ENCODE measurements around the gene MAGEB1.

The MAGEB1 gene

DNA sequence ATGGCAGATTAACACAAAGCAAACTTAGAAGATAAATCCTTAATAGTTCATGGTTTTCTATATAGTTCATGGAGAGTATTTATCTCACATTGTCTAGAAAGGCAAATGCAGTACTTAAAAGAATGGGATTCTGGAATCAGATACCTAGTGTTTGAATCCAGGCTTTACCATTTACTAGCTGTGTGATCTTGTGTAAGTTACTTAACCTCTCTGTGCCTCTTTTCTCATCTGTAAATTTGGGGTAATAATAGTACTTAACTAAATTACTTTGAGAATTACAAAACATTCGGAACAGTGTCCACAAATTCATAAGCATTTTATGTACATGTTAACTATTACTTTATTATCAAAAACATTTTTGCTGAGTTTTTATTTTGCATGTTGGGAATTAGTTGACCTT, 15.8 kb downstream of the MAGEB1 start:
- Histone ChIP-seq H3K9me3 (ENCODE audit: control insufficient read depth, insufficient read depth, low read length) (no peaks in the 10 kb centered on the region), H3K4me1 (ENCODE audit: insufficient read depth, low read length) (no peaks in the 10 kb centered on the region), H3K36me3 (ENCODE audit: insufficient read depth, low read length) (no peaks in the 10 kb centered on the region), H3K9ac (ENCODE audit: low read depth, low read length) (no peak overlapping the region)

DNA sequence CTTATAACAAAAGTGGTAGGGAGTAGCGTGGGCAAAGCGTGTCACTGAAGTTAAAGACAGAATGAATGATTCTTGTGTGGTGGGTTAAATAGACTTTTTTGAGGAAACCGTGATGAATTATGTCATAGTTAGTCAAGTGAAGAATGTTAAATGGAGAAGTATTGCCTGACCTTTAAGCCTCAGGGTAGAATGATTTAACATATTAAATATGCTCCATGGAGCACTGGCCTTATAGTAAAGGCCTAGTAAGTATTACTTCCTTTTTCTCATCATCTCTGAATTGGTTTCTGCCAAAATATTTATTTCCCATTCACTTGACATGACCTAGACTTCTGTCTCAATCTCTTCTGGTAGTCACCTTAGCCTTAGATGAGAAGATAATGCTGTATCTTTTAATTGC, 23.7 kb downstream of the MAGEB1 start:
- no peaks in the 10 kb centered on the region for H3K9me3 ChIP-seq (ENCODE audit: control insufficient read depth, insufficient read depth, low read length)
- H3K9ac ChIP-seq (ENCODE audit: low read depth, low read length) = no peak overlapping the region
- no peaks in the 10 kb centered on the region for H3K36me3 ChIP-seq (ENCODE audit: insufficient read depth, low read length)
- no peaks in the 10 kb centered on the region for H3K4me1 ChIP-seq (ENCODE audit: insufficient read depth, low read length)

DNA sequence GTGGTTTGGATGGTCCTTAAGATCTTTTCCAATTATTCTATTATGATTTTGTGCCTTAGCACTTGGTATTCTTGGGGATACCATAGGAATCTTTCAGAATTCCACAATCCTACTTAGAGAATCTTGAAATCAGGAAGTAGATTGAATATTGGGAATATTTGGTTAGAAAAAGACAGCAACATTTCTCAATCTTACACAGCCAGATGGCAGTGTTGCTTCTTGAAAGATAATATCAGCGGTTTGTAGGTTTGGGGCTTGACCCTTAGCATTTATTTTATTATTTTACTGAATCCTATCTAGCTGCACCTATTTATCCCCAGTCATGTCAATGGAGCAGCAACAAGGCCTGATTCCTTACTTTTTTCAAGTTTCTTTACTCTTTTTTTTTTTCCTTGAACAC, 28.6 kb downstream of the MAGEB1 start:
- H3K36me3 ChIP-seq (ENCODE audit: insufficient read depth, low read length) = no peaks in the 10 kb centered on the region
- H3K9me3 ChIP-seq (ENCODE audit: control insufficient read depth, insufficient read depth, low read length) = no peaks in the 10 kb centered on the region
- H3K9ac ChIP-seq (ENCODE audit: low read depth, low read length) = no peak overlapping the region
- H3K4me1 ChIP-seq (ENCODE audit: insufficient read depth, low read length) = no peaks in the 10 kb centered on the region

DNA sequence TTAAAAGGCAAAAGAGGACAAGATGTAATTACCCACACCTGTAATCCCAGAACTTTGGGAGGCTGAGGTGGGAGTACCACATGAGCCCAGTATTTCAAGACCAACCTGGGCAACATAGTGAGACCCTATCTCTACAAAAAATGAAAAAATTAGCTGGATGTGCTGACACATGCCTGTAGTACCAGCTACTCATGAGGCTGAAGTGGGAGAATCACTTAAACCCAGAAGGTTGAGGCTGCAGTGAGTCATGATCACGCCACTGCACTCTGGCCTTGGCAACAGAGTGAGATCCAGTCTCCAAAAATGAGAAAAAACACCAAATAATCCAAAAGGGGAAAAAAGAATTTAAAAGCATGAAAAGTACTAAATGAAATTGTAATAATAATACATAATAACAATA, 31.4 kb downstream of the MAGEB1 start:
- H3K36me3 ChIP-seq (ENCODE audit: insufficient read depth, low read length) = no peaks in the 10 kb centered on the region
- H3K4me1 ChIP-seq (ENCODE audit: insufficient read depth, low read length) = peaks cover 5% of the 10 kb centered on the region; the same call in 1 of the 2 replicates
- H3K9ac ChIP-seq (ENCODE audit: low read depth, low read length) = no peak overlapping the region
- H3K9me3 ChIP-seq (ENCODE audit: control insufficient read depth, insufficient read depth, low read length) = no peaks in the 10 kb centered on the region

DNA sequence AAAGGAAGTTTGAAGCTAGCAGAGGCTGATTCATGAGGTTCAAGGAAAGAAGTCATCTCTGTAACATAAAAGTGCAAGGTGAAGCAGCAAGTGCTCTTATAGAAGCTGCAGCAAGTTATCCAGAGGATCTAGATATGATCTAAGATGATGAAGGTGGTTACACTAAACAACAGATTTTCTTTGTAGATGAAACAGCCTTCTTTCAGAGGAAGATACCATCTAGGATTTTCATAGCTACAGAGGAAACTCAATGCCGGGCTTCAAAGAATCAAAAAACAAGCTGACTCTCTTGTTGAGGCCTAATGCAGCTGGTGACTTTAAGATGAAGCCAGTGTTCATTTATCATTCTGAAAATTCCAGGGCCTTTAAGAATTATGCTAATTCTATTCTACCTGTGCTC, 33.5 kb downstream of the MAGEB1 start:
- Histone ChIP-seq H3K4me1 (ENCODE audit: insufficient read depth, low read length) (peaks cover 14% of the 10 kb centered on the region; the same call in 1 of the 2 replicates), H3K9me3 (ENCODE audit: control insufficient read depth, insufficient read depth, low read length) (no peaks in the 10 kb centered on the region), H3K9ac (ENCODE audit: low read depth, low read length) (no peak overlapping the region), H3K36me3 (ENCODE audit: insufficient read depth, low read length) (no peaks in the 10 kb centered on the region)

DNA sequence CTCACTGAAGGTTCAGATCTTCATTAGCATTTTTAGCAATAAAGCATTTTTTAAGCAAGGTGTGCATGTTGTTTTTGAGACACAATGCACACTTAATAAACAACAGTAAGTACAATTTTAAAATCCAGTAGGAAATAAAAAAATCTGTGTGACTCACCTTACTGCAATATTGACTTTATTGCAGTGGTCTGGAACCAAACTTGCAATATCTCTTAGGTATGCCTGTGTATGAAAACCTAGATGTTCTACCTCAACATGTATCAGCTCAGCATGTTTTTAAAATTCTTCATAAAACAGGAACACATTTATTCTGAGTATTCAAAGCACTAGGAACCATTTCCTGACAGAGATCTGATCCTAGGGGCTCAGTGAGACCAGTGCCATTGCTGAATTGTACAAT, 35.6 kb downstream of the MAGEB1 start:
- Histone ChIP-seq H3K9ac (ENCODE audit: low read depth, low read length) (no peak overlapping the region), H3K9me3 (ENCODE audit: control insufficient read depth, insufficient read depth, low read length) (no peaks in the 10 kb centered on the region), H3K36me3 (ENCODE audit: insufficient read depth, low read length) (no peaks in the 10 kb centered on the region), H3K4me1 (ENCODE audit: insufficient read depth, low read length) (peaks cover 14% of the 10 kb centered on the region; the same call in 1 of the 2 replicates)

DNA sequence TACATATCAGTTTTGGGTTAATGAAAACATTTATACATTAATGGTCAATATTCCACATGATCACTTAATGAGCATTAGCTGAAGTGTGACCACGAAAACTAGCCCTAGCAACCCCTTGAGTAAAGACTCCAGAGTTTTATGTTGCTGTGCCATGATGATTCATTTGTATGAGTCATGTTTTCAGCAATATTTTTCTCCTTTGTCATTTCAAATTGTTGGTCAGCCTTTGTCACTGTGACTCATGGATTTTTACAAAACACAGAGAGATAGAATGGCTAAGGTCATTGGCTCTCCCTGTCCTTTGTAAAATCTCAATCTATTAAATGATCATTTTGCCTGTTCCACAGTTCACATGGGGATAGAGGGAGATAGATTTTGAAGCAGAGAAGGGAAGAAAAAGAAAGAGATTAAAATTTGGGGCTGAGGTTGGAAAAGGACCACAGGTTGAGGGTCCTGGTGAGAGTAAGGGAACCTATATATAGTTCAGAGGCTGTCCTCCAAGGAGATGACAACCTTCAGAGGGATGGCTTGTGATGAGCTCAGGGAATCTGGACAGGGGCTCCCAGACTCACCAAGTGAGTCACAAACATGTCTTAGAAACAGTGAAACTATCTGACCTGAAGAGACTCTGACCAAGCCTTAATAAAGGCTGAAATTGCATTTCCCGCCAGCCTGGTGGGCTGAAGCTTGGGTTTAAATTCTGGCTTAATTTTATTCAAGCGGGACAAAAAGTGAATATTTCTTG, 36.7 kb downstream of the MAGEB1 start:
- no peak overlapping the region for H3K9ac ChIP-seq (ENCODE audit: low read depth, low read length)
- no peaks in the 10 kb centered on the region for H3K9me3 ChIP-seq (ENCODE audit: control insufficient read depth, insufficient read depth, low read length)
- no peaks in the 10 kb centered on the region for H3K36me3 ChIP-seq (ENCODE audit: insufficient read depth, low read length)
- peaks cover 14% of the 10 kb centered on the region; the same call in 1 of the 2 replicates for H3K4me1 ChIP-seq (ENCODE audit: insufficient read depth, low read length)

DNA sequence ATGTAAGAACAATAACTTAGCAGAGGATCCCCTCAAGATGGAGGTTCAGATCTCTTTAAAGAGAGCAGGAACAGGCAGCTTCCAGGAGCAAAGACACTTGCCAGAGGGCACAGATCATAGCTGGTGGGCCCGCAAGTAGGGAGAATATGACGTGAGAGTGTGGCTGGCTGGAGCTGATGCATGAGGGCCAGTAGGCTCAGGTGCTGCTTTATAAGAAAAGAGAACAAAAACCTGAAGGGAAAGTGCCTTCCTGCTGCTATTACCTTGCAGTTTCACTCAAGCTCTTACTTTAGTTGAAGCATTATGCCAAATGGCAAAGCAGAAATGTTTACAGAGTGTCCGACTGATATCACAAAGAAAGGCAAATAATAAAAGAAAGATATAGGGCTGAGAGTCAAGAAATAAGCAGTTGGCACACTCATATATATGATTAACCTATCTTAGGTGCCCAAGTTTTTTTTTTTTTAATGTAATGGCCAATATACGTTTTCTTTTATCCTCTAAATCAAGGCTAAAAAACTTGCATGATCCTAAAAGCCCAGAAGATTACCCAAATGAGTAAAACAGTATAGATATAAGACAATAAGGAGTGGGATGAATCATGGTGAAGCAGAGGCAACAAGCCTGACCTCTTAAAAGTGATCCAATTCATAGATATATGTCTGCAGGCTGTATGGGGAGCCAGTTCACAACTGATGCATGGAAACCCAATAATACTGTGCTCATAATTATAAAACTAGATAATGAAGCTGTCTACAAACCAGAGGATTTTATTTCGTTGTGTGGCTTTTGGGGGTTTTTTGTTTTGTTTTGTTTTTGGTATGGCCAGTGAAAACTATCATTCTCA, 49.7 kb downstream of the MAGEB1 start:
- Histone ChIP-seq H3K4me1 (ENCODE audit: insufficient read depth, low read length) (no peaks in the 10 kb centered on the region), H3K9ac (ENCODE audit: low read depth, low read length) (no peak overlapping the region), H3K9me3 (ENCODE audit: control insufficient read depth, insufficient read depth, low read length) (no peaks in the 10 kb centered on the region), H3K36me3 (ENCODE audit: insufficient read depth, low read length) (no peaks in the 10 kb centered on the region)

DNA sequence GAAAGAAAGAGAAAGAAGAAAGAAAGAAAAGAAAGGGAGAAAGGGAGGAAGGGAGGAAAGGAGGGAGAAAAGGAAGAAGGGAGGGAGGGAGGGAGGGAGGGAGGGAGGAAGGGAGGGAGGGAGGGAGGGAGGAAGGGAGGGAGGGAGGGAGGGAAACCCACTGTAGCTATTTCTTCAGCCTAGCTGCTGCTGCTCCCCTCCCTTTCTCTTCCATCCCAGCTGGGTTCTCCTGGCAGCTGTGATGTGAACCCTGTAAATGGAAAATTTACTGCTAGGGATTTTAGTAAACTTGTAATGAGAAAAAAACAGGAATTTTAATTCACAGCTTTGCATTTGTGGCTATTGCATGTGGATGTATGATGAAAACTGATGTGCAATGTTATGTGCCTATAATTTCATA, 54.3 kb downstream of the MAGEB1 start:
- H3K4me1 ChIP-seq (ENCODE audit: insufficient read depth, low read length) = peaks cover 14% of the 10 kb centered on the region
- no peak overlapping the region for H3K9ac ChIP-seq (ENCODE audit: low read depth, low read length)
- H3K36me3 ChIP-seq (ENCODE audit: insufficient read depth, low read length) = no peaks in the 10 kb centered on the region
- H3K9me3 ChIP-seq (ENCODE audit: control insufficient read depth, insufficient read depth, low read length) = no peaks in the 10 kb centered on the region

All from ES-I3 (cell line).